HG03432 (cell line): ENCODE results near the gene PSMB8.
"Not testable (repeated sequence)": the region's sequence is repeated elsewhere in the genome, so short reads cannot be mapped to it uniquely, and the experiment has no call there.

ENCODE experiments used
- ATAC-seq: cut with Tn5 transposase; IDR thresholded peaks from one replicate; pipeline ENCODE4 v1.9.1; 2021; ENCODE audit warnings: mild to moderate bottlenecking, moderate library complexity; ENCODE audit not compliant: unreplicated experiment

Gene PSMB8

GRCh38 chr6:32843979-32844838, at the start of gene PSMB8:
Gene PSMB8, minus strand, starts transcription at chr6:32844047. Its CDS starts 51 bp downstream, at chr6:32843996.
- ATAC-seq, result peak; percentile 75

DNA sequence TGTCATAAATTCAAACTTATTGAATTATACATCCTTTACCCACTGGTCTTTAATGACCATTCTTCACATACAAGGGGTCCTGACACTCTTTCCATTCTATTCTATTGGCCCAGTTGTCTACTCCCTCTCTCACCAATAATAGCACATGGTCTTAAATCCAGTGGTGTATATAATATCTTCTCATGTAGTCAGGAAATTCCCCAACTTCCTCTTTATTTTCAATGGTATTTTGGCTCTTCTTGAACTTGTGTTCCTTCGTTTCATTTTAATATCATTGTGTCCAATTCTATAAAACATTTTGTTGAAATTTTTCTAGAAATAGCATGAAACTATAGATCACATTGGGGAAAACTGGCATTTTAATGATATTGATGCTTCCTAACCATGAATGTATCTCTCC, 47.0 kb upstream of the PSMB8 start:
- no peak for ATAC-seq

GRCh38 chr6:32889533-32889932, 45.7 kb upstream of the PSMB8 start:
- no peak for ATAC-seq

DNA sequence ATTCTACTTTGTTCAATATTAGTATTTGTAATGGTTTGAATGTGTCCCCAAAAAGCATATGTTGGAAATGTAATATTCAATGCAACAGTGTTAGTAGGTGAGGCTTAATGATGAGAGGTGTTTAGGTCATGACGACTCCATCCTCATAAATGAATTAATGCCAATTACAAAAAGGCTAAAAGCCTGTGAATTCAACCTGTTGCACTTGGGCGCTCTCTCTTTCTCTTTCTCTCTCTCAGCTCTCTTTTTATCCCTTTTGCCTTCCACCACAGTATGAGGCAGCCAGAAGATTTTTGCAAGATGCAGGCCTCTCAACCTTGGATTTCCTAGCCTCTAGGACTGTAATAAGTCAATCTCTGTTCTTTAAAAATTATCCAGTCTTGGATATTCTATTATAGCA, 44.7 kb upstream of the PSMB8 start:
- ATAC-seq, result no peak

GRCh38 chr6:32887616-32888015, 43.8 kb upstream of the PSMB8 start:
- ATAC-seq, result no peak

DNA sequence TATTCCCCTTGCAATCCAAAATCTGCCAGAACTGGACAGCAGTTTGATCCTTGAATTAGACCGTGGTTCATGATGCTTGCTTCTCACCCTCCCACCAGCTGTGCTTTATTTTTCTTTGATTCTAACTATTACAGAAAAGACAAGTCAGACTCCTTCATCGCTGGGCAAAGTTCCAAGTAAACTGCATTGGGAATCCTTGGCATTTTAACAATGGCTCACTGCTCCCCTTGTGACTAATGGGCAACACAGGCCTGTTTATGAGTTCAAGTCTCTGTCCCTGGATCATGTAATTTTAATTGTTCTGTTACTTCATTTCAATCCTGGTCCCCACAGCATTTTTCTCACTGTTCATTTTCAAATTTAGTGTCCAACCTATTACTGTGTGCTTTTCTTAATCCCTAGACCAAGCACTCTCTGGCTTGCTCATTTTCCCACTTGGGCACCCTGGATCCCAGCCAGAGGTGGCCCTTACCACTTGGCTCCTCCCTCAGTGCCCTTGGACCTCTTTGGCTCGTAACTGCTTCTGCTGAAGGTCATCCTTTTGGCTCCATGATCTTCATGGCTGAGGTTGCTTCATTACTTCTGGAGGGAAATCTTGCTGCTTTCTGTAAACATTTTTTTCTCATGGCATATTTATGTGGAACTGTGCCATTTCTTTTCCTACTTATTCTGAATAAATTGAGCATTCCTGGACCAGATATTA, 43.0 kb upstream of the PSMB8 start:
- ATAC-seq, result no peak

GRCh38 chr6:32885698-32886286, 41.9 kb upstream of the PSMB8 start:
- ATAC-seq, result no peak

DNA sequence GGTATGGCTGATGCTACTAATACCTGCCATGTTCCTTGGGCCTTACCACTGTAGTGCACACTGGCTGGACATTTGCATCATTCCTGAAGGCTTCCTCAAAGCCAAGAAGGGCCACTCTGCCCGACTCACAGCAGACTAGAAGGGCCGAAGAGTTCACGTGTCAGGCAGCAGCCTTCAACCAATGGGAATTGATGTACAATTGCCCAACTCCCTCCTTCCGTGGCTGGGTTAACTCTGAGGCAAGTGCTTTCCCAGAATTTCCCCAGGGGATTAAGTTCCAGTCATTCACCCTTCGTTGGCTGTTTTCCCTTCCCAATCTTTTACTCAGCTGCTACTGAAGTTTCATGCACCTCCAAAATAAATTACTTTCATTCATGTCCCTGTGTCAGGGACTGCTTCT, 39.9 kb upstream of the PSMB8 start:
- ATAC-seq, result no peak

- no peak for ATAC-seq
These were observed 39.0 kb upstream of the PSMB8 start for GRCh38 chr6:32882879-32883250.

DNA sequence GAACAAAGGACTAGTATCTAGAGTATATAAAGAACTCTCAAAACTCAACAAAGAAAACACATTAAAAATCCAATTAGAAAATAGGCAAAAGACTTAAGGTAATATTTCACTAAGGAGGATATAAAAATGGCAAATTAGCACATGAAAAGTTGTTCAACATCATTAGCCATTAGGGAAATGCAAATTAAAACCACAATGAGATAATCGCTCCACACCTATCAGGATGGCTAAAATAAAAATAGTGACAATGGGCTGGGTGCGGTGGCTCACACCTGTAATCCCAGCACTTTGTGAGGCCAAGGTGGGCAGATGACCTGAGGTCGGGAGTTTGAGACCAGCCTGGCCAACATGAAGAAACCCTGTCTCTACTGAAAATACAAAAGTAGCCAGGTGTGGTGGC, 37.1 kb upstream of the PSMB8 start:
- ATAC-seq, result not testable (repeated sequence)

- no peak for ATAC-seq
These were observed 35.8 kb upstream of the PSMB8 start for GRCh38 chr6:32879691-32880090.

- no peak for ATAC-seq
These were observed 32.8 kb upstream of the PSMB8 start for GRCh38 chr6:32876603-32877002.

- ATAC-seq, result not testable (repeated sequence)
These were observed 30.1 kb upstream of the PSMB8 start for GRCh38 chr6:32873947-32874346.

DNA sequence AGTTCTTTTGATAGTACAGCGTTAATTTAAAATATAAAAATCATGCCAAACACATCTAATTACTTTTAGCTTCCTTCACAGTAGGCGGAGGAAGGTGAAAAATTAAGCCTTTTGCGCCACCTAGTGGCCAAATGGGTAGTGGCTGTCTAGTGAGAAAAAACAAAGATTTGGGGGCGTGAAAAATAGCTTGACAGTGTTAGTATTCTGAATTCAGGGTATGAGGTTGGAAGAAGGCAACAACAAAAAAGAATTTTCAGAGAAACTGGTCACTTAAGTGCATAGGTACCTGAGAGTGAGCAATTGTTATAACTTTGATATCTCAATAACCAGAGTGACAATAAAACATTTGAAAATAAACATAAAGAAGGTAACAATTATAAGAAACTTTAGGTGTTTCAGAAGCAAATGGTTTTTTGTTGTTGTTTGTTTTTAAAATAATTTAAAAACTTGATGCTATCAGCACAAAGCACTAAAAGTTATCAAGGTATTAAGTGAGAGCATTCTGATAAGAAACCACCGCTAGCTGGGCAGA, 24.5 kb upstream of the PSMB8 start:
- no peak for ATAC-seq

- ATAC-seq, result no peak
These were observed 23.9 kb upstream of the PSMB8 start for GRCh38 chr6:32867554-32868256.

GRCh38 chr6:32867022-32867477, 23.2 kb upstream of the PSMB8 start:
- ATAC-seq, result no peak

GRCh38 chr6:32865724-32866443, 22.0 kb upstream of the PSMB8 start:
- ATAC-seq, result no peak

GRCh38 chr6:32862725-32863124, 18.9 kb upstream of the PSMB8 start:
- no peak for ATAC-seq

GRCh38 chr6:32860674-32861073, 16.8 kb upstream of the PSMB8 start:
- ATAC-seq, result no peak

DNA sequence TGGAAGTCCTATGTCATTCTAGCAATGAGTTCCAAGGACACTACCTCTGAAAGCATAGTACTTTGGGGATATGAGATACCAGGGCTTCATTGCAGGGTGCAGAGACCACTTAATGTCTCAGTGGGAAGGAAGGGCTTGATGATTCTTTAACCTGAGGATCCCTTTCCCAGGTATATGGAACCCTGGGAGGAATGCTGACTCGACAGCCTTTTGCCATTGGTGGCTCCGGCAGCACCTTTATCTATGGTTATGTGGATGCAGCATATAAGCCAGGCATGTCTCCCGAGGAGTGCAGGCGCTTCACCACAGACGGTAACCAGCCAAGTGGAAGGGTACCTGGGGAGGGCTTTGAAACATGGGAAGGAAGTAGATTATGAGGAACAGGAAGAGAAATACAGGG, 14.3 kb upstream of the PSMB8 start:
- ATAC-seq, result no peak
